ENCODE data around the gene EIF6. TPM values are rescaled to one million over a fixed set of nuclear protein-coding genes. Genes with fewer than 3 reads are reported as not detected.
A peak's percentile ranks its signal among the peaks of the same experiment; 100 is the strongest.

EIF6 gene
- total and polyA plus RNA-seq, 9 of the 15 experiments (the other 6 are each of a cell fraction or from before 2014, with no cell fraction given) = 165 to 832 (median 229) TPM

DNA sequence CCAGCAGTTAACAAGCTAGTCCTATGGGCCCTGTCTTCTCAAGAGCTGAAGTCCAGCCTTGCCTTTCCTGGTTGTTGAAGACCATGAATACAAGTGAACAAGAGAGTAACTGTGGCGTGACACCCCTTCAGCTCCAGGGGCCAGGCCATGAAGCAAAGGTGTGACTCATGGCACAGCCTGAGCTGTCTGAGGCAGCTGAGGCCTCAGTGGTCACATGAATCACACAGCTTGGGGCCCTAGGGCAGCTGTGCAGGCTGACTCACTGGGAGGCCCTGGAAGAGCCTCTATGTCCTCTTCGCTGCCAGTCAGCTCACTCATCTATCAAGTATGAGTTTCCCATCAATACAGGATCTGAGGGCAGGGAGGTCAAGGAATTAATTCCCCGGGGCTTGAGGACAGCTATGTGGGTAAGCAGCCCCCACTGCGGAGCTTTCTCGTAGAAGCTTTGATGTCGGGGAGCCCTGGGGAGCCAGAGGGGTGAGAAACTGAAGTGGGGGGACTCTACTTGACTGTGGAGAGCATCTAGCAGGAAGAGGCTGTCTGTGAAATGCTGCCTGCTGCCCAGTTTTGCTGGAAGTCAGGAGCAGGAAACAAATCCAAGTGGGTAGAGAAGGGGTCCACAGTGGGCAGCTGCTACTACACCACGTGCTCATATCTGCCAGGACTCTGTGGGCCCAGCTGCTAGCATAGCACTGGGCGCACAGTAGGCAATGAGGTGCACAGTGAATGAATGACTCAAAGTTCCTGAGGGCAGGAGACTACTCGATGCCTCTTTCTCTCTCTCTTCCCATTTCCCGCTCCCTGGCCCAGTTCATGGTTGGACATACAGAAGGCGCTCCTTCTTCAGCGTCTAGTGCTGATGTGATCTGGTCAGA is 21.3 kb upstream of the EIF6 start (continued):
- TF ChIP-seq HMG20A (CRISPR knock-in tag; conservative IDR thresholded peaks at IDR 0.05) = no peak
- peak; percentile 95 for TF ChIP-seq ZNF395 (CRISPR knock-in tag; IDR thresholded peaks at IDR 0.05)
- TF ChIP-seq ZNF696 (CRISPR knock-in tag; conservative IDR thresholded peaks at IDR 0.05) = no peak
- no peak for TF ChIP-seq NR2C1 (IDR thresholded peaks at IDR 0.05)
- TF ChIP-seq NR2C1 (tag; IDR thresholded peaks at IDR 0.05) = 0 out of 2 replicates have a peak, but pooled peaks have one; percentile 23
- TF ChIP-seq ZNF184 (CRISPR knock-in tag; IDR thresholded peaks at IDR 0.05) = no peak
- no peak for TF ChIP-seq HDAC3 (IDR thresholded peaks at IDR 0.05; ENCODE audit: borderline replicate concordance, partially characterized antibody)
- no peak for TF ChIP-seq POLR2AphosphoS2 (IDR thresholded peaks at IDR 0.05; ENCODE audit: low read length)
- TF ChIP-seq, protein P1, sequence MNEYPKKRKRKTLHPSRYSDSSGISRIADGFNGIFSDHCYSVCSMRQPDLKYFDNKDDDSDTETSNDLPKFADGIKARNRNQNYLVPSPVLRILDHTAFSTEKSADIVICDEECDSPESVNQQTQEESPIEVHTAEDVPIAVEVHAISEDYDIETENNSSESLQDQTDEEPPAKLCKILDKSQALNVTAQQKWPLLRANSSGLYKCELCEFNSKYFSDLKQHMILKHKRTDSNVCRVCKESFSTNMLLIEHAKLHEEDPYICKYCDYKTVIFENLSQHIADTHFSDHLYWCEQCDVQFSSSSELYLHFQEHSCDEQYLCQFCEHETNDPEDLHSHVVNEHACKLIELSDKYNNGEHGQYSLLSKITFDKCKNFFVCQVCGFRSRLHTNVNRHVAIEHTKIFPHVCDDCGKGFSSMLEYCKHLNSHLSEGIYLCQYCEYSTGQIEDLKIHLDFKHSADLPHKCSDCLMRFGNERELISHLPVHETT (CRISPR knock-in tag; conservative IDR thresholded peaks at IDR 0.05 in 1 of 2, IDR thresholded peaks at IDR 0.05 in 1 of 2) = 0 out of 4 replicates have a peak, but pooled peaks of 1 of the 2 experiments have one; percentile 38
- TF ChIP-seq KLF13 (tag; IDR thresholded peaks at IDR 0.05; ENCODE audit: borderline replicate concordance, low read depth) = no peak
- TF ChIP-seq, protein P2, sequence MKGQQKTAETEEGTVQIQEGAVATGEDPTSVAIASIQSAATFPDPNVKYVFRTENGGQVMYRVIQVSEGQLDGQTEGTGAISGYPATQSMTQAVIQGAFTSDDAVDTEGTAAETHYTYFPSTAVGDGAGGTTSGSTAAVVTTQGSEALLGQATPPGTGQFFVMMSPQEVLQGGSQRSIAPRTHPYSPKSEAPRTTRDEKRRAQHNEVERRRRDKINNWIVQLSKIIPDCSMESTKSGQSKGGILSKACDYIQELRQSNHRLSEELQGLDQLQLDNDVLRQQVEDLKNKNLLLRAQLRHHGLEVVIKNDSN (CRISPR knock-in tag; IDR thresholded peaks at IDR 0.05) = peak; percentile 64
- no peak for TF ChIP-seq ZNF232 (CRISPR knock-in tag; IDR thresholded peaks at IDR 0.05)
- TF ChIP-seq HNRNPH1 (optimal IDR thresholded peaks at IDR 0.05; ENCODE audit: low read depth, low read length) = no peak
- TF ChIP-seq HNRNPLL (IDR thresholded peaks at IDR 0.05; ENCODE audit: low read depth, low read length, poor library complexity, severe bottlenecking) = no peak

Data from K562 (cell line).